IPS-20b (cell line): Measurements from ENCODE around the gene ZNF710.
"Not testable (repeated sequence)": the region's sequence is repeated elsewhere in the genome, so short reads cannot be mapped to it uniquely, and the experiment has no call there.

Source experiments
- H3K27ac ChIP-seq: one replicate; pipeline ENCODE4 v1.5.1; 2013; ENCODE audit warnings: low read length
- H3K27me3 ChIP-seq: 2 replicates; pipeline ENCODE4 v1.6.1; 2013; ENCODE audit warnings: mild to moderate bottlenecking, low read length, inconsistent platforms; ENCODE audit not compliant: insufficient read depth
- H3K36me3 ChIP-seq: 2 replicates; pipeline ENCODE4 v1.6.1; 2013; ENCODE audit warnings: low read depth, mild to moderate bottlenecking, inconsistent platforms, low read length, moderate library complexity; ENCODE audit not compliant: insufficient read depth
- H3K4me1 ChIP-seq: 2 replicates; pipeline ENCODE4 v1.6.1; 2013; ENCODE audit warnings: mild to moderate bottlenecking, control low read depth, inconsistent platforms, low read length, moderate library complexity; ENCODE audit not compliant: insufficient read depth
- H3K4me3 ChIP-seq: 2 replicates; pipeline ENCODE4 v1.5.1; 2013; ENCODE audit warnings: mild to moderate bottlenecking, low read length, inconsistent platforms
- H3K9ac ChIP-seq: 2 replicates; pipeline ENCODE4 v1.6.1; 2013; ENCODE audit warnings: low read depth, mild to moderate bottlenecking, inconsistent platforms, low read length, moderate library complexity
- H3K9me3 ChIP-seq: 2 replicates; pipeline ENCODE4 v1.6.1; 2013; ENCODE audit warnings: mild to moderate bottlenecking, low read depth, low read length, inconsistent platforms; ENCODE audit not compliant: insufficient read depth

Gene ZNF710

DNA sequence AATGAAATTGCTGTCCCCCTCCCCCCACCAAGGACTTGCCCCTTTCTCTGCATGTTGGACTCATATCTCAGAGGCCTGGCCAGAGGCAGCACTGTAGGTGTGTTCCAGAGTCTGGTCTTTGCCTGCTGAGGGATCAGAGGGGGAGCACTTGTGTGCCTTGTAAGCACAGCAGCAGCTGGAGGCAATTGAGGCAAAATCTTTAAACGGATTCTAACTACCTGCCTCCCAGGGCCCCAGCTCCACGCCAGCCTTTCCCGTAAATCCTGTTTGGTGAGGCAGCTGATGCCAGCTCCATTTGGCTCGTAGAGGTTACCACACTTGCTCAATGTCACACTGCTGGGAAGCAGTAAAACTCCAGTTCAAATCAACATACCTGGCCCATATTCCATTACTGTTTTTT, 103.4 kb downstream of the ZNF710 start:
- Histone ChIP-seq H3K4me3 (no peak overlapping the region), H3K27me3 (peaks cover 26% of the 10 kb centered on the region), H3K27ac (no peak overlapping the region), H3K9ac (no peak overlapping the region), H3K4me1 (peaks cover 7% of the 10 kb centered on the region), H3K36me3 (no peaks in the 10 kb centered on the region), H3K9me3 (no peaks in the 10 kb centered on the region)

DNA sequence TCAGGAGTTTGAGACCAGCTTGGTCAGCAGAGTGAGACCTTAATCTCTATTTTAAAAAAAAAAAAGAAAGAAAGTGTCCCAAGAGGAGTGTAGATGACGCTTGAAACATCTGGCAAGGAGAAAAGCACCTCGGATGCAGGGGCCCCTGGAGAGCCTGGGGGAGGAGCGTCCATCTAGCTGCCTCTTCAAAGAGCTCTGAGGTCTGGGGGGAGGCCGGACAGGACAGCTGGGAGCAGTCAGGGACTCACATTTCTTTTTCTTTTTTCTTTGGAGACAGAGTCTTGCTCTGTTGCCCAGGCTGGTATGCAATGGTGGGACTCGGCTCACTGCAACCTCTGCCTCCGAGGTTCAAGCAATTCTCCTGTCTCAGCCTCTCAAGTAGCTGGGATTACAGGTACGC, 104.4 kb downstream of the ZNF710 start:
- no peak overlapping the region for H3K27ac ChIP-seq
- no peaks in the 10 kb centered on the region for H3K36me3 ChIP-seq
- H3K9ac ChIP-seq: no peak overlapping the region
- H3K4me1 ChIP-seq: peaks cover 7% of the 10 kb centered on the region
- H3K4me3 ChIP-seq: no peak overlapping the region
- H3K27me3 ChIP-seq: peaks cover 26% of the 10 kb centered on the region
- H3K9me3 ChIP-seq: no peaks in the 10 kb centered on the region

DNA sequence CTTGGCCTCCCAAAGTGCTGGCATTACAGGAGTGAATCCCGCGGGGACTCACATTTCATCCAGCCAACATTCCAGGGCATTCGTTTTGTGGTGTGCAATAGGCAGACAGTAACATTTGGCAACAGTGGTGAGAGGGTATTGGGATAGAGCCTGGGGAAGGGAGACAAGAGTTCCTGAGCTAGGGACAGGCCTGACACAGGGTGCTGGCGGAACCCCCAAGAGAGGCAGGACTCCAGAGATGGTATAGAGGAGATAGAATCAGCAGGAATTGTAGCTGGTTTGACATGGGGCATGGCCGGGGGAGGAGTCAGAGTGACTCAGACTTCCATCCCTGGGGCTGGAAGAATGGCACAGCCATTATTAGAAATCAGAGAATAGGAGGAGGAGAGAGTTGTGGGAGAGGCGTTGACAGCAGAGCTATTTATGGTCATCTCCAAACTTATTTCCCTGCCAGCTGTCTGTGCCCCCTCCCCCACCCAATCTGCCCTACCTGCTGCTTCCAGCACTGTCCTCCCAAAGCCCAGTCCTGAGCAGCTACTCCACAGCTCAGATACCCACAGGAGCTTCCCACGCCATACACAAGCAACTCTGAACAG, 105.5 kb downstream of the ZNF710 start:
- peaks cover 3% of the 10 kb centered on the region; the same call in 1 of the 2 replicates for H3K4me1 ChIP-seq
- no peak overlapping the region for H3K4me3 ChIP-seq
- H3K9ac ChIP-seq: no peak overlapping the region
- no peak overlapping the region for H3K27ac ChIP-seq
- peaks cover 26% of the 10 kb centered on the region for H3K27me3 ChIP-seq
- no peaks in the 10 kb centered on the region for H3K36me3 ChIP-seq
- no peaks in the 10 kb centered on the region for H3K9me3 ChIP-seq

DNA sequence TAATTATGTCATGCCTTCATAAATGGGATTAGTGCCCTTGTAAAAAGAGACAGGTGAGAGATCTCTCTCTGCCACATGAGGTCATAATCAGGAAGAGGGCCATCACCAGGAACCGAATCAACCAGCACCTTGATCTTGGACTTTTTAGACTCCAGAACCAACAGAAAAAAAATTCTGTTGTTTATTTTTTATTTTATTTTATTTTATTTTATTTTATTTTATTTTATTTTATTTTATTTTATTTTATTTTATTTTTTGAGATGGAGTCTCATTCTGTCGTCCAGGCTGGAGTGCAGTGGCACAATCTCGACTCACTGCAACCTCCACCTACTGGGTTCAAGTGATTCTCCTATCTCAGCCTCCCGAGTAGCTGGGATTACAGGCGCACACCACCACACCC, 106.9 kb downstream of the ZNF710 start:
- H3K27ac ChIP-seq, H3K9me3 ChIP-seq, H3K4me1 ChIP-seq, H3K4me3 ChIP-seq, H3K9ac ChIP-seq, H3K36me3 ChIP-seq: not testable (repeated sequence)
- H3K27me3 ChIP-seq: peaks cover 23% of the 10 kb centered on the region

DNA sequence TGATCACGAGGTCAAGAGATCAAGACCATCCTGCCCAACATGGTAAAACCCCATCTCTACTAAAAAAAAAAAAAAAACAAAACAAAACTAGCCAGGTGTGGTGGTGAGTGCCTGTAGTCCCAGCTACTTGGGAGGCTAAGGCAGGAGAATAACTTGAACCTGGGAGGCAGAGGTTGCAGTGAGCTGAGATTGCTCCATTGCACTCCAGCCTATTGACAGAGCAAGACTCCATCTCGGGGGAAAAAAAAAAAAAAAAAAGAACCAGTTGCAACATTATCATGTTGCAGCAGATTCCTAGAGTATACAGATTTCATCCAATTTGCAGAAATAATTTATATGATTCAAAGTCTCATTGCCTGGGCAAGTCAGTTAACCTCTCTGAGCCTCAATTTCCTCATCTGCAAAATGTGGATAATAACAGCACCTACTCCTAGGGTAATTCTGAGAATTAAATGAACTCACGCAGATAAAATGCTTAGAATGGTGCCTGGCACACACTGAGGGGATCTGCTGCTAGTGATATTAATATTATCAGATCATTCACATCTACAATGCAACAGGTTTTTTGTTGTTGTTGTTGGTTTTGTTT, 108.1 kb downstream of the ZNF710 start:
- H3K27me3 ChIP-seq: peaks cover 11% of the 10 kb centered on the region
- H3K9ac ChIP-seq, H3K4me3 ChIP-seq, H3K9me3 ChIP-seq, H3K4me1 ChIP-seq, H3K27ac ChIP-seq, H3K36me3 ChIP-seq: not testable (repeated sequence)

DNA sequence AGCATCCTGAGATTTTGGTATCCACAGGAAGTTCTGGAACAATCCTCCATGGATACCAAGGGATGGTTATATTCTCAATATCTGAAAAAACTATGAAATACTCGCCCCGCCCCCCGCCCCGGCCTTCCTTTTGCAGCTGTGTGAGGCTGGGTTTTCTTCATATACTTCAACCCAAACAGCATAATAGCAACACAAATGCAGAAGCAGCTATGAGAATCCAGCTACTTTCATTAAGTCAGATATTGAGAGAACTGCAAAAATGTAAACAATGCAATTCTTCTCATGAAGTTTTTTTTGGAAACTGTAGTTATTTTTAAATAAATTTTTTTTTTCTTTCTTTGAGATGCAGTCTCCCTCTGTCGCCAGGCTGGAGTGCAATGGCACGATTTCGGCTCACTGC, 112.0 kb downstream of the ZNF710 start:
- no peaks in the 10 kb centered on the region for H3K27me3 ChIP-seq

DNA sequence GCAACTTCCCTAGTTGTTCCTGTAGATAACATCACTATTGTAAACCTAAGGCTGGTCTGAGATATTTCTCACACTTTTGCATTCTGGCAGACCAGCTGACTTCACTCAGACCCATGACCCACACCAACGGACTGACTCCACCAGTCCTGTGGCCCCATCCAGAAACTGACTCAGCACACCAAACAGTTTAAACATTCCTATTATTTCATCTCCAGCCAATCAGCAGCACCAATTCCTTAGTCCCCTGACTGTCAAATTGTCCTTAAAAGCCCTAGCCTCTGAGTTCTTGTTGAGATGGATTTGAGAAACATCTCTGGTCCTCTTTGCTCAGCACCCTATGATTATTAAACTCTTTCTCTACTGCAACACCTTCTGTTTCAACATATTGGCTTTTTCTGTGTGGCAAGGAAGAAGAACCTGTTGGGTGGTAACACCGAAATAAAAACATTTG, 113.4 kb downstream of the ZNF710 start:
- Histone ChIP-seq H3K27me3 (no peaks in the 10 kb centered on the region), H3K27ac (no peak overlapping the region), H3K9me3 (peaks cover 10% of the 10 kb centered on the region), H3K4me3 (no peak overlapping the region), H3K4me1 (no peaks in the 10 kb centered on the region), H3K36me3 (no peaks in the 10 kb centered on the region), H3K9ac (no peak overlapping the region)

More for the DNA sequence above, 112.0 kb downstream of the ZNF710 start:
- no peak overlapping the region for H3K9ac ChIP-seq
- no peak overlapping the region for H3K27ac ChIP-seq
- H3K36me3 ChIP-seq: no peaks in the 10 kb centered on the region
- peaks cover 10% of the 10 kb centered on the region for H3K9me3 ChIP-seq
- no peaks in the 10 kb centered on the region for H3K4me1 ChIP-seq
- H3K4me3 ChIP-seq: no peak overlapping the region

DNA sequence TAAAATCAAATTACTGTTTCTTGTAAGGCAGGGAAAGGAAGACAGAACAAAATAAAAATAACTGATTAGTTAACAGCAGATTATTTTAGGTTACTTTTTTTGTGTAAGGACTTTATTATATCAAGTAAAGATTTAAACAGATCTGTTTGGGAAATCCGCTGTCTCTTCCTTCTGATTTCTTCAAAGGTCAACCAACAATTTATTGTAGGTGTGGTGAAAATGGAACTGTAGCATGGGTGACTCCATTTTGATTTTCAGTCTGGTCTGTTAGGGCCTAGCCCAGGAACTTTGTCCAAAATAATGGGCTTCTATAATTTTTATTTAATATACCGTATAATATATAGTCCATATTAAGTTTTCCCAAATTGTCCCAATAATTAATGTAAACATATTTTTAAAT, 114.7 kb downstream of the ZNF710 start:
- H3K27me3 ChIP-seq: no peaks in the 10 kb centered on the region
- H3K36me3 ChIP-seq: no peaks in the 10 kb centered on the region
- H3K27ac ChIP-seq: no peak overlapping the region
- H3K4me3 ChIP-seq: no peak overlapping the region
- H3K9ac ChIP-seq: no peak overlapping the region
- H3K4me1 ChIP-seq: no peaks in the 10 kb centered on the region; the same call in 1 of the 2 replicates
- peaks cover 10% of the 10 kb centered on the region for H3K9me3 ChIP-seq

DNA sequence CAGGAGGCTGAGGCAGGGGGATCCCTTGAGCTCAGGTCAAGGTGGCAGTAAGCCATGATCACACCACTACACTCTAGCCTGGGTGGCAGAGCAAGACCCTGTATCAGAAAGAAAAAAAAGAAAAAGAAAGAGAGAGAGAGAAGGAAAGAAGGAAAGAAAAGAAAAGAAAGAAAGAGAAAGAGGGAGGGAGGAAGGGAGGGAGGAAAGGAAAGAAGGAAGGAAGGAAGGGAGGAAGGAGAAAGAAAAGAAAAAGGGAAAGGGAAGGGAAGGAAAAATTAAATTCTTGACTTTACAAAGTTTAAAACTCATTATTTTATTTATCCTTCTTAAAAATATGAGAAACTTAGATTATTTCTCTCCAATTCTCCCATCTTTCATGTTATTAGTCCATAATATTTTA, 118.2 kb downstream of the ZNF710 start:
- no peaks in the 10 kb centered on the region for H3K27me3 ChIP-seq

DNA sequence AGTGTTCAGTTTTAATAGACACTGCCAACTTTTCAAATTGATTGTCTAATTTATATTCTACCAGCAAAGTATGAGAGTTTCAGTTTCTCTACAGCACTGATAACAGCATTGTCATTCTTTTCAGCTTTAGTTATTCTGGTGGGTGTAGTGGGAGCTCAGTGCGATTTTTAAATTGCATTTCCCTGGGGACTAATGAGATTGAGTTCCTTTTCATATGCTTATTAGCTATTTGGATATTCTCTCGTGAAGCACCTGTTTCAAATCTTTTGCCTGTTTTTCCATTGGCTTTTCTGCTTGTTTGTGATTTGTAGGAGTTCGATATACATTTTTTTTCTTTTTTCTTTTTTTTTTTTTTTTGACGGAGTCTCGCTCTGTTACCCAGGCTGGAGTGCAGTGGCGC, 120.0 kb downstream of the ZNF710 start:
- Histone ChIP-seq H3K4me3 (no peak overlapping the region), H3K9ac (no peak overlapping the region), H3K27me3 (no peaks in the 10 kb centered on the region), H3K9me3 (no peaks in the 10 kb centered on the region; the same call in 1 of the 2 replicates), H3K4me1 (no peaks in the 10 kb centered on the region; the same call in 1 of the 2 replicates), H3K27ac (no peak overlapping the region), H3K36me3 (no peaks in the 10 kb centered on the region)

More for the DNA sequence above, 118.2 kb downstream of the ZNF710 start:
- Histone ChIP-seq H3K9ac (no peak overlapping the region), H3K36me3 (no peaks in the 10 kb centered on the region), H3K9me3 (peaks cover 4% of the 10 kb centered on the region), H3K27ac (no peak overlapping the region), H3K4me3 (no peak overlapping the region), H3K4me1 (no peaks in the 10 kb centered on the region; the same call in 1 of the 2 replicates)

DNA sequence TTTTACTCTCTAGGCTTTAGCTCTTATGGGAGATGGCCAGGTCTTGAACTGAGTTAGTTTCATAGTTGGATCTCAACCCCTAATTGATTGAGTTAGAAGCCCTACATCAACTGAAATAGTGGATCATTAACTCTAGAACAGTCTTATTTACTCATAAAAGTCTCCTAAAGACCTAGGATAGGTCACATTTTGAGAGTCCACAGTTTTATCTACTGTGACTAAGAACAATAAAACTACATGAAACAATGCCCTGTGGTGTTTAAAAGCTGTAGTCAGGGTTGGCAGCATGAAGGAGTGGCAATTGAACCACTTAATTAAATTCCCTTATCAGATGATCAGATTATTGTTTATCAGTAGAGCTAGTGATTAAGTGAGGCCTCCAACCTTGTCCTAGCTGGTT, 123.4 kb downstream of the ZNF710 start:
- Histone ChIP-seq H3K27me3 (no peaks in the 10 kb centered on the region), H3K9me3 (no peaks in the 10 kb centered on the region), H3K27ac (no peak overlapping the region), H3K36me3 (no peaks in the 10 kb centered on the region), H3K4me3 (no peak overlapping the region), H3K4me1 (no peaks in the 10 kb centered on the region; the same call in 1 of the 2 replicates), H3K9ac (no peak overlapping the region)

DNA sequence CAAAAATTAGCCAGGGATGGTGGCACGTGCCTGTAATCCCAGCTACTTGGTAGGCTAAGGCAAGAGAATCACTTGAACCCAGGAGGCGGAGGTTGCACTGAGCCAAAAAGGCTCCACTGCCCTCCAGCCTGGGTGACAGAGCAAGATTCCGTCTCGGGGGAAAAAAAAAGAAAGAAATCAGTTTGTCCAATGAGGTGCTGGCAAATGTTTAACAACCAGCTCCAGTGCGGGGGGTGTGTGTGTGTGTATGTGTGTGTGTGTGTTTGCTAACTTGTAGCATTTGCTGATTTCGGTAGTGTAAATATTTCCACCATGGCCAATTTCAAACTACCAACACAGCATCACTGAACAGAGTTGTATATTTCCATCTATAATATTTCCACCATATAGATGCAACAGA, 124.9 kb downstream of the ZNF710 start:
- H3K9ac ChIP-seq: no peak overlapping the region
- H3K27ac ChIP-seq: no peak overlapping the region
- H3K4me3 ChIP-seq: no peak overlapping the region

More for the DNA sequence above, 124.9 kb downstream of the ZNF710 start:
- no peaks in the 10 kb centered on the region for H3K36me3 ChIP-seq
- H3K27me3 ChIP-seq: no peaks in the 10 kb centered on the region
- H3K4me1 ChIP-seq: no peaks in the 10 kb centered on the region; the same call in 1 of the 2 replicates
- no peaks in the 10 kb centered on the region for H3K9me3 ChIP-seq
